Lung (tissue), 12 donors: ENCODE results near the gene ATP8B3. TPM values are rescaled to one million over a fixed set of nuclear protein-coding genes. Genes with fewer than 3 reads are reported as not detected.
"Not testable (repeated sequence)": the region's sequence is repeated elsewhere in the genome, so short reads cannot be mapped to it uniquely, and the experiment has no call there.

Source experiments
- ATAC-seq: fragments of 200-7000 bp; cut with Tn5 transposase; one replicate; pipeline ENCODE4 v1.9.1; 2020; ENCODE audit warnings: moderate number of reproducible peaks; ENCODE audit not compliant: insufficient read depth, low FRiP score
- DNase-seq, 3 donors: peaks; one replicate each; pipeline ENCODE4 v3.0.0-alpha.2; 2013 to 2017
- H3K27ac ChIP-seq, 2 donors: one replicate each; pipeline ENCODE4 v1.5.1; 2013; ENCODE audit warnings: mild to moderate bottlenecking in 2 of 2, moderate library complexity in 2 of 2, control low read depth in 1 of 2, inconsistent platforms in 1 of 2, low read depth in 1 of 2, low read length in 1 of 2
- H3K27me3 ChIP-seq, 3 donors: one replicate each; pipeline ENCODE4 v1.5.1; 2013; ENCODE audit warnings: low read length in 2 of 3; ENCODE audit not compliant: control insufficient read depth in 3 of 3, insufficient read depth in 3 of 3
- H3K36me3 ChIP-seq, 4 donors: one replicate each; pipeline ENCODE4 v1.5.1; 2013; ENCODE audit warnings: low read length in 4 of 4, mild to moderate bottlenecking in 1 of 4, moderate library complexity in 1 of 4; ENCODE audit not compliant: control insufficient read depth in 4 of 4, insufficient read depth in 4 of 4
- H3K4me1 ChIP-seq, 5 donors: one replicate each; pipeline ENCODE4 v1.5.1; 2013; ENCODE audit warnings: low read length in 5 of 5, mild to moderate bottlenecking in 2 of 5, moderate library complexity in 1 of 5; ENCODE audit not compliant: control insufficient read depth in 5 of 5, insufficient read depth in 5 of 5
- H3K4me3 ChIP-seq: one replicate; pipeline ENCODE4 v1.5.1; 2013; ENCODE audit warnings: mild to moderate bottlenecking, control low read depth, moderate library complexity
- H3K9ac ChIP-seq, 2 donors: one replicate each; pipeline ENCODE4 v1.5.1; 2013; ENCODE audit warnings: low read length in 2 of 2, control low read depth in 1 of 2; ENCODE audit not compliant: insufficient read depth in 1 of 2
- H3K9me3 ChIP-seq, 4 donors: one replicate each; pipeline ENCODE4 v1.5.1; 2013; ENCODE audit warnings: low read length in 3 of 4, mild to moderate bottlenecking in 1 of 4, moderate library complexity in 1 of 4; ENCODE audit not compliant: control insufficient read depth in 4 of 4, insufficient read depth in 3 of 4
- CTCF ChIP-seq: IDR thresholded peaks from 2 replicates; pipeline ENCODE4 v1.5.1; 2012; ENCODE audit warnings: mild to moderate bottlenecking; ENCODE audit errors: control extremely low read depth, extremely low read depth
- WGBS, 2 donors: extraction: QIAGEN DNeasy Blood & Tissue Kit; methylation state at CpG; one replicate each; pipeline ENCODE4 v1.1.7; 2013; 5-methylcytosine and 5-hydroxymethylcytosine counted together
- polyA plus RNA-seq, 2 donors: library from polyadenylated mRNA; stranded (reverse); fragments of 200-250 nt; gene quantifications; one replicate each; pipeline ENCODE4 v1.2.1, GENCODE V29; 2013
- total RNA-seq, 2 donors: library from RNA; depleted of rRNA in 1 of 2; stranded (reverse); fragments of >200 nt in 1 of 2; gene quantifications; one replicate each; pipeline ENCODE4 v1.2.1, GENCODE V29; 2014 to 2021
- donor health status: control.
- donor health status: control.
- donor health status: Bipolar disorder and iron deficiency.
- donor health status: healthy.
- donor health status: DM: yes; HTN: yes; CAD: no.

Gene ATP8B3
- total and polyA plus RNA-seq, 4 donors: 0.69 to 2.4 (median 1.8) TPM

DNA sequence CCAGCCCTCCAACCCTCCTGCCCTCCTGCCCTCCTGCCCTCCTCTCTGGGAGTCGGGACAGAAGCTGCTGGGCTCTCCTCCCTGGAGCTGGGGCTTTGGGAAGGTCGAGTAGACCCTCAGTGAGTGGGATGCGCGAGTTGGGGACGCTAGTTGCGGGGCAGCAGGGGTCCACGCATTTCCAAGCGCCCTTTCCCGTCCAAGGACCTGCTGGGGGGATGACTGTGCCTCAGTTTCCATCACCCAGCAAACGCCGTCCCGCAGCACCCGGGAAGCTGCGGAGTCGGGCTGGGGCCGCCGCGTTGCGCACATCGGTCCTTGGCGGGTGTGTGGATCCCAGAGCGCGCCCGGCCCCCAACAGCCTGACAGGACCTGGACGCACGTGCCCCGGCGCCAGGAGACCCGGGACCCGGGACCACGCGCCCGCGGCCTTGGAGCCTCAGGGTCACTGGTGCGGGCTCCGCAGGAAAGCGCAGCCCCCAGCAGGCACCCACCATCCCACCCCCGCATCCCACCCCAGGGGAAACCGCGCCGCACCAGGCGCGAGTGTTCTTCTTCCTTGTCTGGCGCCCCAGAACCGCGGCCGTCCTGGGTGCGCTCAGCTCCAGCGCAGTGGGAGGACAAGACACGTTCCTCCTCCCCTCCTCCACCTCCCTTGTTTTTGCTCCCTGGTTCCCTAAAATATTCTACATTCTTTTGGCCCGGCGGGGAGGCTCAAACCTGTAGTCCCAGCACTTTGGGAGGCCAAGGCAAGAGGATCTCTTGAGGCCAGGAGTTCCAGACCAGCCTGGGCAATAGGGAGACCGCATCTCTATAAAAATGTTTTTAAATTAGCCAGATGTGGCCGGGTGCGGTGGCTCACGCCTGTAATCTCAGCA, 49.6 kb downstream of the ATP8B3 start:
- Histone ChIP-seq H3K9ac (no peak overlapping the region), H3K36me3 (no peaks in the 10 kb centered on the region), H3K4me1 (peaks cover 0 to 12% (median 0%) of the 10 kb centered on the region in 5 donors), H3K27me3 (peaks cover 31 to 97% (median 69%) of the 10 kb centered on the region in 3 donors), H3K27ac (no peak overlapping the region), H3K9me3 (peaks cover 0 to under 1% (median 0%) of the 10 kb centered on the region in 4 donors), H3K4me3 (no peak overlapping the region)
- DNase-seq (no peak), ATAC-seq (no peak)
- WGBS, 2 donors: 5 to 8% methylated on average over 46 to 56 of the region's 56 CpGs
- TF ChIP-seq CTCF: no peak

GRCh38 chr19:1761528-1762242, 50.4 kb downstream of the ATP8B3 start:
- ATAC-seq (no peak), DNase-seq (no peak)
- H3K27ac ChIP-seq: no peak overlapping the region
- H3K4me1 ChIP-seq: peaks cover 0 to 12% (median 3%) of the 10 kb centered on the region in 5 donors
- H3K4me3 ChIP-seq: no peak overlapping the region
- no peak for TF ChIP-seq CTCF
- H3K9ac ChIP-seq: no peak overlapping the region
- 4 to 6% methylated on average over 27 to 30 of the region's 30 CpGs for WGBS, 2 donors
- H3K36me3 ChIP-seq: no peaks in the 10 kb centered on the region
- peaks cover 0 to 4% (median 0%) of the 10 kb centered on the region in 4 donors for H3K9me3 ChIP-seq
- peaks cover 34 to 96% (median 70%) of the 10 kb centered on the region in 3 donors for H3K27me3 ChIP-seq

GRCh38 chr19:1760786-1761527, 51.1 kb downstream of the ATP8B3 start:
- WGBS, 2 donors: 13 to 15% methylated on average over 15 of the region's 15 CpGs
- not testable (repeated sequence) for DNase-seq, H3K27ac ChIP-seq, ATAC-seq, H3K9ac ChIP-seq, H3K36me3 ChIP-seq, H3K4me3 ChIP-seq, H3K9me3 ChIP-seq
- H3K27me3 ChIP-seq: peaks cover 37 to 96% (median 70%) of the 10 kb centered on the region in 3 donors
- H3K4me1 ChIP-seq: peaks cover 0 to 12% (median 3%) of the 10 kb centered on the region in 5 donors
